Astrocyte (in vitro differentiated cells and primary cell): Measurements from ENCODE around the gene SCT. TPM values are rescaled to one million over a fixed set of nuclear protein-coding genes. Genes with fewer than 3 reads are reported as not detected.

Source experiments
- DNase-seq: peaks from one replicate; pipeline ENCODE4 v3.0.0-alpha.2; 2010; ENCODE audit warnings: low read depth
- FAIRE-seq: peaks from 2 replicates; lab custom pipeline; 2011; peaks lifted over from hg19 to GRCh38; lab: Jason Lieb, UNC
- H2AFZ ChIP-seq: 2 replicates; pipeline ENCODE4 v1.6.0; 2012; ENCODE audit warnings: low read depth, low read length, inconsistent platforms
- H3K27ac ChIP-seq: 2 replicates; pipeline ENCODE4 v1.5.1; 2011; ENCODE audit warnings: low read depth, low read length, inconsistent platforms
- H3K27me3 ChIP-seq: 2 replicates; pipeline ENCODE4 v1.6.0; 2011; ENCODE audit warnings: low read length, inconsistent platforms; ENCODE audit not compliant: insufficient read depth
- H3K36me3 ChIP-seq: 2 replicates; pipeline ENCODE4 v1.5.1; 2011; ENCODE audit warnings: low read length, inconsistent platforms; ENCODE audit not compliant: insufficient read depth
- H3K4me1 ChIP-seq: 2 replicates; pipeline ENCODE4 v1.5.1; 2011; ENCODE audit warnings: low read length, inconsistent platforms; ENCODE audit not compliant: insufficient read depth
- H3K4me2 ChIP-seq: 2 replicates; pipeline ENCODE4 v1.6.0; 2012; ENCODE audit warnings: low read length, inconsistent platforms
- H3K4me3 ChIP-seq: 2 replicates; pipeline ENCODE4 v1.5.1; 2011; ENCODE audit warnings: low read depth, mild to moderate bottlenecking, low read length, inconsistent platforms; ENCODE audit not compliant: insufficient read depth
- H3K79me2 ChIP-seq: 2 replicates; pipeline ENCODE4 v1.6.0; 2012; ENCODE audit warnings: mild to moderate bottlenecking, low read length, inconsistent platforms; ENCODE audit not compliant: insufficient read depth
- H3K9ac ChIP-seq: 2 replicates; pipeline ENCODE4 v1.6.0; 2012; ENCODE audit warnings: mild to moderate bottlenecking, low read length, inconsistent platforms
- H3K9me3 ChIP-seq: 2 replicates; pipeline ENCODE4 v1.5.1; 2012; ENCODE audit warnings: low read depth, mild to moderate bottlenecking, low read length, inconsistent platforms; ENCODE audit not compliant: insufficient read depth
- H4K20me1 ChIP-seq: 2 replicates; pipeline ENCODE4 v1.6.0; 2012; ENCODE audit warnings: low read length, inconsistent platforms; ENCODE audit not compliant: insufficient read depth
- H3K27ac Mint-ChIP-seq: one replicate; pipeline ENCODE4 v1.8.0; 2021; ENCODE audit warnings: mild to moderate bottlenecking, mixed read lengths; ENCODE audit not compliant: unreplicated experiment
- H3K27me3 Mint-ChIP-seq: one replicate; pipeline ENCODE4 v1.8.0; 2021; ENCODE audit warnings: low read depth, mixed read lengths; ENCODE audit not compliant: unreplicated experiment
- H3K36me3 Mint-ChIP-seq: one replicate; pipeline ENCODE4 v1.8.0; 2021; ENCODE audit warnings: low read depth, mixed read lengths; ENCODE audit not compliant: unreplicated experiment
- H3K4me1 Mint-ChIP-seq: one replicate; pipeline ENCODE4 v1.8.0; 2021; ENCODE audit warnings: low read depth, mixed read lengths; ENCODE audit not compliant: unreplicated experiment
- H3K4me3 Mint-ChIP-seq: one replicate; pipeline ENCODE4 v1.8.0; 2021; ENCODE audit warnings: mild to moderate bottlenecking, moderate library complexity, mixed read lengths; ENCODE audit not compliant: unreplicated experiment
- H3K9me3 Mint-ChIP-seq: one replicate; pipeline ENCODE4 v1.8.0; 2021; ENCODE audit warnings: mild to moderate bottlenecking, mixed read lengths; ENCODE audit not compliant: unreplicated experiment
- EZH2 ChIP-seq: IDR thresholded peaks from 2 replicates; pipeline ENCODE4 v1.6.1; 2012; ENCODE audit warnings: mild to moderate bottlenecking, low read length, inconsistent platforms; ENCODE audit not compliant: insufficient read depth
- total RNA-seq: library from RNA; stranded (reverse); gene quantifications from 2 replicates; pipeline ENCODE4 v1.2.1, GENCODE V29; 2021
- TF ChIP-seq, protein P1 (sequence below): IDR thresholded peaks from 2 replicates; pipeline ENCODE4 v1.5.1; 2011; ENCODE audit warnings: low read depth, mild to moderate bottlenecking, inconsistent platforms, low read length, moderate library complexity; ENCODE audit not compliant: insufficient read depth

SCT gene
- total RNA-seq, 1 donor from 2014 or later, result 2.0 TPM

DNA sequence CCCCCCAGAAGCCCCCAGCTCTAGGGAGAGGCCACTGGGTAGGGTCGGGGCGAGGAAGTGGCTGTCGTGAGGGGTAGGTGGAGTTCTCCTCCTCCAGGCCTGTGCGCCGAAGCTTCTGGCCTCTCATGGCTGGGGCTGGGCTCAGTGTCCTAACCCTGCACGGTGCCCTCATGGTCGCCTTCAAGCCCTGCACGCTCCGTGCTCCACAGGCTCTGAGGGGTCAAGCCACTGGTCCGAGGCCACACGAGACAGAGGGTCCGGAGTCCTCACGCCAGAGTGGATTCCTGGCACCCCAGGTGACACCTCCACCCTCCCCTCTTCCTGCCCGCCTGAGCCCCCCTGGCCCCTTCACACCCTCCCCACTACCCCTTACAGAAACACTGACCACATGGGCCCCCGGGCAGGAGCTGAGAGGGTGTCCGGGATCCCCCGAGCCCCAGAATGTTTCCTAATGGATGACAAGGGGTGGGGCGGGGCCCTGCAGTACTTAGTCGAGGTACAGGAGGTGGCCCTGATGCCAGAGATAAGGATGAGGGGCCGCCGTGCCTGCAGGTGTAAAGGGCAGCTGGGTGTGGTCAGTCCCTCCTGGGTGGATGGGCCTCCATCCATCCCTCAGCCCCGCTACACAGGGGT lies 1.2 kb downstream of the SCT start:
- no peak for FAIRE-seq
- peaks cover 2% of the 10 kb centered on the region for H3K27me3 ChIP-seq
- H3K79me2 ChIP-seq, result no peaks in the 10 kb centered on the region
- H3K27me3 Mint-ChIP-seq, result no peaks in the 10 kb centered on the region
- no peak overlapping the region for H3K4me2 ChIP-seq
- H3K4me3 ChIP-seq, result no peak overlapping the region
- peaks cover 9% of the 10 kb centered on the region for H3K36me3 Mint-ChIP-seq
- no peaks in the 10 kb centered on the region for H3K9me3 ChIP-seq
- H2AFZ ChIP-seq, result no peak overlapping the region
- no peak for DNase-seq
- peaks cover 22% of the 10 kb centered on the region for H3K4me1 Mint-ChIP-seq
- H3K4me3 Mint-ChIP-seq, result no peak overlapping the region
- H3K4me1 ChIP-seq, result peaks cover 15% of the 10 kb centered on the region
- no peak overlapping the region for H3K9ac ChIP-seq
- H3K27ac ChIP-seq, result no peak overlapping the region
- TF ChIP-seq, protein P1, sequence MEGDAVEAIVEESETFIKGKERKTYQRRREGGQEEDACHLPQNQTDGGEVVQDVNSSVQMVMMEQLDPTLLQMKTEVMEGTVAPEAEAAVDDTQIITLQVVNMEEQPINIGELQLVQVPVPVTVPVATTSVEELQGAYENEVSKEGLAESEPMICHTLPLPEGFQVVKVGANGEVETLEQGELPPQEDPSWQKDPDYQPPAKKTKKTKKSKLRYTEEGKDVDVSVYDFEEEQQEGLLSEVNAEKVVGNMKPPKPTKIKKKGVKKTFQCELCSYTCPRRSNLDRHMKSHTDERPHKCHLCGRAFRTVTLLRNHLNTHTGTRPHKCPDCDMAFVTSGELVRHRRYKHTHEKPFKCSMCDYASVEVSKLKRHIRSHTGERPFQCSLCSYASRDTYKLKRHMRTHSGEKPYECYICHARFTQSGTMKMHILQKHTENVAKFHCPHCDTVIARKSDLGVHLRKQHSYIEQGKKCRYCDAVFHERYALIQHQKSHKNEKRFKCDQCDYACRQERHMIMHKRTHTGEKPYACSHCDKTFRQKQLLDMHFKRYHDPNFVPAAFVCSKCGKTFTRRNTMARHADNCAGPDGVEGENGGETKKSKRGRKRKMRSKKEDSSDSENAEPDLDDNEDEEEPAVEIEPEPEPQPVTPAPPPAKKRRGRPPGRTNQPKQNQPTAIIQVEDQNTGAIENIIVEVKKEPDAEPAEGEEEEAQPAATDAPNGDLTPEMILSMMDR, result no peak
- TF ChIP-seq EZH2, result no peak
- H3K27ac Mint-ChIP-seq, result no peak overlapping the region
- peaks cover 5% of the 10 kb centered on the region for H4K20me1 ChIP-seq
- peaks cover 4% of the 10 kb centered on the region for H3K9me3 Mint-ChIP-seq
- no peaks in the 10 kb centered on the region for H3K36me3 ChIP-seq

DNA sequence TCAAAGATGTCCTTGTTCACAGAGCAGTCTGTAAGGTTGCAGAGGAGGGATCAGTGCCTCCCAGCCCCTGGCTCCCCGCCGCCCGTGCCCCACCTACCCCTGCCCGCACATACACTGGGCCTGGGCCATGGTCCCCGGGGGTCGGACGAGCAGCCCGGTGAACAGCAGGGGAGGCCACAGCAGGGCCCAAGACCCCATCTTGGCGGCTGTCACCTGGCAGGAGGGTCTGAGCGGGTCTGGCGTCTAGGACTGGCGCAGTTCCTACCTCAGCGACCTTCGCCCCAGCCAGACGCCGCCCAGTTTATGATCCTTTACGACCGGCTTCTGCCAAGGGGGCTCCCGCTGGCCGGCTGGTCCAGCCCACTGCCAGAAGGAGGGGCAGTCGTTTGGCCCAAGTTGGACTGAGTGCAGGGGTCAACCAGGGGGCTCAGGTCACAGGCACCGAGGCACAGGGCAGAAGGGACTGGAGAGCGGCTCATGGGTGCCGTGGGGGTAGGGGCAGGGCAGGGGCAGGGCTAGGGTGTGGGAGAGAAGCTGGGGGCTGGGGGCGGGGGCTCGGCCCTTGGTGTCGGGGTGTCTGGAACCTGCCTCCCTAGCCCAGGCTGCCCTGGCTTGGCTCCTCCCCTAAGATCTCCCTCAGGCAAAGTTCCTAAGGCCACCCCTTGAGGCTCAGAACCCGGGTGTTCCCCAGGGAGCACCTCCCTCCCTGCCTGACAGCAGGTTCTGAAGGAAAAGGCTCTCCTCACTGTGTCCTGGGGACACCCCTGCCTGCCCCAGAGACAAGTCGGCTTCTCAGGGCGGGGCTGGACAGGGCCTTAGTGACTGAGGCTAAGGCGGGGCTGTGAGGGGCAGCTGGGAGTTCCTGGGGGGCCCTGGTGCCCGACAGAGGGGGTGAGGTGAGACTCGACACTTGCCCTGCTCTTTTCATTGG lies 2.0 kb downstream of the SCT start, which contains the start of gene CDHR5:
CDHR5 (minus strand) TSS at position 251 of the 931 bp plus-strand sequence; CDS start at position 198, 53 bp downstream.
- Mint-ChIP-seq H3K36me3 (peaks cover 9% of the 10 kb centered on the region), H3K27me3 (no peaks in the 10 kb centered on the region), H3K4me3 (no peak within 1 kb of the TSS), H3K27ac (no peak within 1 kb of the TSS), H3K9me3 (peaks cover 4% of the 10 kb centered on the region), H3K4me1 (peaks cover 22% of the 10 kb centered on the region)
- H3K9me3 ChIP-seq, result no peaks in the 10 kb centered on the region
- H3K27ac ChIP-seq, result no peak within 1 kb of the TSS
- H3K79me2 ChIP-seq, result no peaks in the 10 kb centered on the region
- no peak for TF ChIP-seq EZH2
- TF ChIP-seq, protein P1, result no peak
- H3K4me3 ChIP-seq, result no peak within 1 kb of the TSS
- peaks cover 2% of the 10 kb centered on the region for H3K27me3 ChIP-seq
- H2AFZ ChIP-seq, result no peak within 1 kb of the TSS
- H3K4me2 ChIP-seq, result no peak within 1 kb of the TSS
- DNase-seq, result no peak
- H3K36me3 ChIP-seq, result no peaks in the 10 kb centered on the region
- no peak for FAIRE-seq
- H3K9ac ChIP-seq, result no peak within 1 kb of the TSS
- peaks cover 15% of the 10 kb centered on the region for H3K4me1 ChIP-seq
- H4K20me1 ChIP-seq, result peaks cover 5% of the 10 kb centered on the region
